Raji (cell line): ENCODE measurements around the gene CYP2A6.
A peak's percentile ranks its signal among the peaks of the same experiment; 100 is the strongest.

Experiments used
- POLR2A ChIP-seq: IDR thresholded peaks from 2 replicates; pipeline ENCODE4 v1.6.1; 2011; ENCODE audit warnings: low read depth, low read length, control low read depth; ENCODE audit not compliant: insufficient read depth

Gene CYP2A6

GRCh38 chr19:40802300-40803169 lies 47.7 kb downstream of the CYP2A6 start:
- no peak for TF ChIP-seq POLR2A

- TF ChIP-seq POLR2A: no peak
These were observed 48.6 kb downstream of the CYP2A6 start for GRCh38 chr19:40801426-40802299.

- no peak for TF ChIP-seq POLR2A
These were observed 49.3 kb downstream of the CYP2A6 start for GRCh38 chr19:40800997-40801377.

- TF ChIP-seq POLR2A: no peak
These were observed 49.8 kb downstream of the CYP2A6 start for GRCh38 chr19:40800339-40800996.

GRCh38 chr19:40799558-40800338 lies 50.5 kb downstream of the CYP2A6 start:
- peak; percentile 18; the same call in 1 of the 2 replicates for TF ChIP-seq POLR2A

GRCh38 chr19:40798683-40799557 lies 51.3 kb downstream of the CYP2A6 start, which contains the start of gene EGLN2:
TSS of gene EGLN2 (plus strand) at chr19:40799191. CDS start at chr19:40800573, 1,382 bp downstream.
- peak; percentile 34; the same call in 1 of the 2 replicates for TF ChIP-seq POLR2A

GRCh38 chr19:40797963-40798682 lies 52.1 kb downstream of the CYP2A6 start:
- peak; percentile 80 for TF ChIP-seq POLR2A

- no peak for TF ChIP-seq POLR2A
These were observed 52.9 kb downstream of the CYP2A6 start for GRCh38 chr19:40797166-40797962.
